ENCODE data around the gene MOB2. TPM values are rescaled to one million over a fixed set of nuclear protein-coding genes. Genes with fewer than 3 reads are reported as not detected.
A peak's percentile ranks its signal among the peaks of the same experiment; 100 is the strongest.

MOB2 gene
- total RNA-seq, 4 donors from 2014 or later, result 34.7 to 50.4 (median 40.5) TPM

GRCh38 chr11:1501421-1502167 is 15.0 kb upstream of the MOB2 start:
- H3K4me1 ChIP-seq, result peaks cover 0 to 28% (median 0%) of the 10 kb centered on the region in 4 donors
- H3K4me3 ChIP-seq, result no peak overlapping the region
- no peak for TF ChIP-seq POLR2A (IDR thresholded peaks at IDR 0.05)
- TF ChIP-seq, protein P1, sequence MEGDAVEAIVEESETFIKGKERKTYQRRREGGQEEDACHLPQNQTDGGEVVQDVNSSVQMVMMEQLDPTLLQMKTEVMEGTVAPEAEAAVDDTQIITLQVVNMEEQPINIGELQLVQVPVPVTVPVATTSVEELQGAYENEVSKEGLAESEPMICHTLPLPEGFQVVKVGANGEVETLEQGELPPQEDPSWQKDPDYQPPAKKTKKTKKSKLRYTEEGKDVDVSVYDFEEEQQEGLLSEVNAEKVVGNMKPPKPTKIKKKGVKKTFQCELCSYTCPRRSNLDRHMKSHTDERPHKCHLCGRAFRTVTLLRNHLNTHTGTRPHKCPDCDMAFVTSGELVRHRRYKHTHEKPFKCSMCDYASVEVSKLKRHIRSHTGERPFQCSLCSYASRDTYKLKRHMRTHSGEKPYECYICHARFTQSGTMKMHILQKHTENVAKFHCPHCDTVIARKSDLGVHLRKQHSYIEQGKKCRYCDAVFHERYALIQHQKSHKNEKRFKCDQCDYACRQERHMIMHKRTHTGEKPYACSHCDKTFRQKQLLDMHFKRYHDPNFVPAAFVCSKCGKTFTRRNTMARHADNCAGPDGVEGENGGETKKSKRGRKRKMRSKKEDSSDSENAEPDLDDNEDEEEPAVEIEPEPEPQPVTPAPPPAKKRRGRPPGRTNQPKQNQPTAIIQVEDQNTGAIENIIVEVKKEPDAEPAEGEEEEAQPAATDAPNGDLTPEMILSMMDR (IDR thresholded peaks at IDR 0.05), result no peak
- H3K27ac ChIP-seq, result no peak overlapping the region
- no peaks in the 10 kb centered on the region for H3K27me3 ChIP-seq
- H3K9me3 ChIP-seq, result no peaks in the 10 kb centered on the region
- no peak for DNase-seq
- H3K36me3 ChIP-seq, result peaks cover 0 to 6% (median 0%) of the 10 kb centered on the region in 3 donors

DNA sequence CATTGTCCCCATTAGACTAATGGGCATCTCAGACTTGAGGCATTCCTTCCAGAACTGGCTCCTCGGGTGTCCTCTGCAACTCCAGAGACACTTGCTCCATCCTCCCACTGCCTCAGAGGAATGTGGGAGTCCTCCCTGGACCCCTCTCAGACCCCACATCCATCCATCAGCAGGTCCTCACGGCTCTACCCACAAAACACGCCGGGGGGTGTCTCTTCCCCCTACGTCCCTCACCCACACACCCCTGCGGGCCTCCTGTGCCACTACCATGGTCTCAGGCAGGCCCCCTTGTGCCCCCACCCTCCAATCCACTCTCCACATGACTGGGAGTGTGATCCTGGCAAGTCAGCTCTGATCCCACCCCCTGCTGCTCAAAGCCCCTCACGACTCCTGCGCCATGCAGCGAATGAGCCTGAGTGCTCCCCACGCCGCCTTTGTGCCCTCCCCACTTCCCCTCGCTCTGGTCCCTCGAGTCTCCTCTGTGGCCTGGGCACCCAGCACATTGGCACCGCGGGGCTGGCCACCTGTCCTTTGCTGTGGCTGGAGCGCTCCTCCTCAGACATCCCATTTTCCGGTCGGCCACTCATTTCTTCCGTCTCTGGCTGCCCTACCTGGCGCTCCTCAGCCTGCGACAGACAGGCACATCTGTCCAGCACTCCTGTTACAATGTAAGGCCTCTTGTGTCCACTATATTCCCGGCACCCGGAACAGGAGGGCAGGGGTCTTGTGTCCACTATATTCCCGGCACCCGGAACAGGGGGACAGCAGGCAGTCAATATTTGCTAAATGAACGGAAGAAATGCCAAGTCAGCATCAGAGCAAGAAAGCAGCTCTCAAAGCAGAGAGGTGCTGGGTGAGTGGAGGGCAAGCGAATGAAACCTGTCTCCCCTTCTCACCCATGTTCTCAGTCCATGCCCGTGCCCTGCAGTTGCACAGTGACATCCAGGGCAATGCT is 14.2 kb upstream of the MOB2 start:
- no peaks in the 10 kb centered on the region for H3K27me3 ChIP-seq

DNA sequence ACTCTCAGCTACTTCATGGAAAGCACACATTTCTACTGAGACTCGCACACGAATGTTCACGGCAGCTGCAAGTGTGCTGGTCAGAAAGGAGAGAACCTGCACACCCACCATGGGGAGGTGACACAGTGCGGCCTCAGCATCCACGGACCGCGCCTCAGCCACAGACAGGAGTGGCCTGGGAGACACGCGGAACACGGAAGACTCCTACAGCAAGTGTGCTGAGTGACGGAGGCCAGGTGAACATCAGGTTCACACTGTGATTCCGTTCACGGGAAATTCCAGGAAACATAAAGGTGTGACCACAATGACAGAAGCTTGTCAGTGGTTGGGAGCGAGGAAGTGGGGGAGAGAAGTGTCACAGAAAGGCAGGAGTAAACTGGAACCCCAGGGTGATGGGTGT is 13.3 kb upstream of the MOB2 start:
- Histone ChIP-seq H3K4me1 (peaks cover 0 to 25% (median 0%) of the 10 kb centered on the region in 4 donors), H3K27ac (no peak overlapping the region), H3K36me3 (peaks cover 0 to 6% (median 0%) of the 10 kb centered on the region in 3 donors), H3K27me3 (no peaks in the 10 kb centered on the region), H3K4me3 (no peak overlapping the region), H3K9me3 (no peaks in the 10 kb centered on the region)
- TF ChIP-seq, protein P1 (IDR thresholded peaks at IDR 0.05), result no peak
- TF ChIP-seq POLR2A (IDR thresholded peaks at IDR 0.05), result no peak
- DNase-seq, result peak in 1 of 3 donors; percentile 39

More for the DNA sequence above, 14.2 kb upstream of the MOB2 start:
- H3K36me3 ChIP-seq, result peaks cover 0 to 6% (median 0%) of the 10 kb centered on the region in 3 donors
- TF ChIP-seq, protein P1 (IDR thresholded peaks at IDR 0.05), result no peak
- TF ChIP-seq POLR2A (IDR thresholded peaks at IDR 0.05), result no peak
- H3K4me1 ChIP-seq, result peaks cover 0 to 25% (median 0%) of the 10 kb centered on the region in 4 donors
- H3K4me3 ChIP-seq, result no peak overlapping the region
- H3K9me3 ChIP-seq, result no peaks in the 10 kb centered on the region
- DNase-seq, result peak in 1 of 3 donors; percentile 39
- H3K27ac ChIP-seq, result no peak overlapping the region

- Histone ChIP-seq H3K9me3 (no peaks in the 10 kb centered on the region), H3K27me3 (no peaks in the 10 kb centered on the region), H3K4me1 (peaks cover 0 to 24% (median 0%) of the 10 kb centered on the region in 4 donors), H3K4me3 (no peak overlapping the region), H3K27ac (no peak overlapping the region), H3K36me3 (peaks cover 0 to 6% (median 0%) of the 10 kb centered on the region in 3 donors)
- no peak for DNase-seq
- no peak for TF ChIP-seq POLR2A (IDR thresholded peaks at IDR 0.05)
- TF ChIP-seq, protein P1 (IDR thresholded peaks at IDR 0.05), result no peak
These were observed 12.8 kb upstream of the MOB2 start for GRCh38 chr11:1499261-1499890.

- no peaks in the 10 kb centered on the region for H3K9me3 ChIP-seq
- TF ChIP-seq POLR2A (IDR thresholded peaks at IDR 0.05), result no peak
- TF ChIP-seq, protein P1 (IDR thresholded peaks at IDR 0.05), result no peak
- H3K27ac ChIP-seq, result no peak overlapping the region
- H3K36me3 ChIP-seq, result peaks cover 0 to 6% (median 0%) of the 10 kb centered on the region in 3 donors
- H3K4me3 ChIP-seq, result no peak overlapping the region
- no peak for DNase-seq
- H3K27me3 ChIP-seq, result no peaks in the 10 kb centered on the region
- peaks cover 0 to 13% (median 0%) of the 10 kb centered on the region in 4 donors for H3K4me1 ChIP-seq
These were observed 11.7 kb upstream of the MOB2 start for GRCh38 chr11:1498262-1498661.

Measured in Peyer's patch (tissue), 4 donors.